ENCODE data around the gene CCNYL1. TPM values are rescaled to one million over a fixed set of nuclear protein-coding genes. Genes with fewer than 3 reads are reported as not detected.

CCNYL1 gene
- total and polyA plus RNA-seq, 2 donors (not counting 1 experiment from before 2014, with no cell fraction given): 8.8 to 18.4 TPM

DNA sequence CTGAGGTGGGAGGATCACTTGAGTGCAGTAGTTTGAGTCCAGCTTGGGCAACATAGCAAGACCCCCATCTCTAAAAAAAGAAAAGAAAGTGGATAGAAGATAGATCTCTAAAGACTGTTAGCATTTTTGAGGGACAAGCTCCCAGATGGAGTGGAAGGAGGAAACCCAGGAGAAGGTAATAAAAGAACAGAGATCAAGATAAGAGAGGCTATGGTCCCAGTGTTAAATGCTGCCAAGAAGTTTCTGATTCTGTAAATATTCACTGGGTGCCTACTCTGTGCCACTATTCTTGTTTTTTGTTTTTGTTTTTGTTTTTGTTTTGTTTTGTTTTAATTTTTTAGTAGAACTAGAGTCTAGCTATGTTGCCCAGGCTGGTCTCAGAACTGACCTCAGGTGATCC lies 32.1 kb downstream of the CCNYL1 start:
- no peaks in the 10 kb centered on the region for H4K20me1 ChIP-seq (ENCODE audit: control insufficient read depth, extremely low read depth, insufficient read depth, low read length)
- DNase-seq (ENCODE audit: low read depth in 2 of 2): no peak
- H3K9me3 ChIP-seq (ENCODE audit: control insufficient read depth, insufficient read depth, low read depth, low read length): no peaks in the 10 kb centered on the region
- no peaks in the 10 kb centered on the region for H3K27me3 ChIP-seq (ENCODE audit: control insufficient read depth, insufficient read depth, low read length)
- H2AFZ ChIP-seq (ENCODE audit: low read length): no peak overlapping the region
- H3K79me2 ChIP-seq (ENCODE audit: control insufficient read depth, insufficient read depth, low read length): no peaks in the 10 kb centered on the region
- no peak overlapping the region for H3K27ac ChIP-seq (ENCODE audit: insufficient read depth, low read length)
- H3K9ac ChIP-seq (ENCODE audit: insufficient read depth, low read length): no peak overlapping the region
- H3K4me2 ChIP-seq (ENCODE audit: extremely low read depth, insufficient read depth, low read length): no peak overlapping the region
- H3K4me1 ChIP-seq (ENCODE audit: control insufficient read depth, extremely low read depth, insufficient read depth, low read length): no peaks in the 10 kb centered on the region
- no peaks in the 10 kb centered on the region for H3K36me3 ChIP-seq (ENCODE audit: control insufficient read depth, insufficient read depth, low read length)
- TF ChIP-seq, protein P1, sequence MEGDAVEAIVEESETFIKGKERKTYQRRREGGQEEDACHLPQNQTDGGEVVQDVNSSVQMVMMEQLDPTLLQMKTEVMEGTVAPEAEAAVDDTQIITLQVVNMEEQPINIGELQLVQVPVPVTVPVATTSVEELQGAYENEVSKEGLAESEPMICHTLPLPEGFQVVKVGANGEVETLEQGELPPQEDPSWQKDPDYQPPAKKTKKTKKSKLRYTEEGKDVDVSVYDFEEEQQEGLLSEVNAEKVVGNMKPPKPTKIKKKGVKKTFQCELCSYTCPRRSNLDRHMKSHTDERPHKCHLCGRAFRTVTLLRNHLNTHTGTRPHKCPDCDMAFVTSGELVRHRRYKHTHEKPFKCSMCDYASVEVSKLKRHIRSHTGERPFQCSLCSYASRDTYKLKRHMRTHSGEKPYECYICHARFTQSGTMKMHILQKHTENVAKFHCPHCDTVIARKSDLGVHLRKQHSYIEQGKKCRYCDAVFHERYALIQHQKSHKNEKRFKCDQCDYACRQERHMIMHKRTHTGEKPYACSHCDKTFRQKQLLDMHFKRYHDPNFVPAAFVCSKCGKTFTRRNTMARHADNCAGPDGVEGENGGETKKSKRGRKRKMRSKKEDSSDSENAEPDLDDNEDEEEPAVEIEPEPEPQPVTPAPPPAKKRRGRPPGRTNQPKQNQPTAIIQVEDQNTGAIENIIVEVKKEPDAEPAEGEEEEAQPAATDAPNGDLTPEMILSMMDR (conservative IDR thresholded peaks at IDR 0.05 in 1 of 2, IDR thresholded peaks at IDR 0.05 in 1 of 2; ENCODE audit: low read depth in 1 of 2, low read length in 2 of 2): no peak
- TF ChIP-seq EZH2 (IDR thresholded peaks at IDR 0.05; ENCODE audit: low read length, missing control alignments): no peak
- H3K4me3 ChIP-seq (replicated peaks in 1 of 4; ENCODE audit: control extremely low read depth in 1 of 4, insufficient read depth in 1 of 4, low read depth in 3 of 4, low read length in 4 of 4): no peak overlapping the region

DNA sequence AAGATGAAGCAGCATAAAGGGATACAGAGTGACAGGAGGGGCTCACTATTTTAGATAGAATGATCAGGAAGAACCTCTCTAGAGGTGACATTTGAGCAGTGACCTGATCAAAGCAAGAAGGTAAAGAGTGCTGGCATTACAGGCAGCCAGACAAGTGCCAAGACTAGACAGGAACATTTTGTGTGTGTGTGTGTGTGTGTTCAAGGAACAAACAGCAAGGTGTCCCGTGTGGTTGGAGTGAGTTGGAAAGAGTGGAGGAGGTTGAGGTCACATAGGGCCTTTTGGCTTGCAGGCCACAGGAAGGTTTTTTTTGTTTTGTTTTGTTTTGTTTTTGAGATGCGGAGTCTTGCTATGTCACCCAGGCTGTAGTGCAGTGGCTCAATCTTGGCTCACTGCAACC lies 32.6 kb downstream of the CCNYL1 start:
- Histone ChIP-seq H4K20me1 (ENCODE audit: control insufficient read depth, extremely low read depth, insufficient read depth, low read length) (no peaks in the 10 kb centered on the region), H3K36me3 (ENCODE audit: control insufficient read depth, insufficient read depth, low read length) (no peaks in the 10 kb centered on the region), H3K4me2 (ENCODE audit: extremely low read depth, insufficient read depth, low read length) (no peak overlapping the region), H3K27me3 (ENCODE audit: control insufficient read depth, insufficient read depth, low read length) (no peaks in the 10 kb centered on the region), H3K27ac (ENCODE audit: insufficient read depth, low read length) (no peak overlapping the region), H3K4me1 (ENCODE audit: control insufficient read depth, extremely low read depth, insufficient read depth, low read length) (no peaks in the 10 kb centered on the region), H3K79me2 (ENCODE audit: control insufficient read depth, insufficient read depth, low read length) (no peaks in the 10 kb centered on the region), H3K9me3 (ENCODE audit: control insufficient read depth, insufficient read depth, low read depth, low read length) (no peaks in the 10 kb centered on the region), H2AFZ (ENCODE audit: low read length) (no peak overlapping the region), H3K9ac (ENCODE audit: insufficient read depth, low read length) (no peak overlapping the region), H3K4me3 (replicated peaks in 1 of 4; ENCODE audit: control extremely low read depth in 1 of 4, insufficient read depth in 1 of 4, low read depth in 3 of 4, low read length in 4 of 4) (no peak overlapping the region)
- TF ChIP-seq, protein P1 (conservative IDR thresholded peaks at IDR 0.05 in 1 of 2, IDR thresholded peaks at IDR 0.05 in 1 of 2; ENCODE audit: low read depth in 1 of 2, low read length in 2 of 2): no peak
- TF ChIP-seq EZH2 (IDR thresholded peaks at IDR 0.05; ENCODE audit: low read length, missing control alignments): no peak
- no peak for DNase-seq (ENCODE audit: low read depth in 2 of 2)

DNA sequence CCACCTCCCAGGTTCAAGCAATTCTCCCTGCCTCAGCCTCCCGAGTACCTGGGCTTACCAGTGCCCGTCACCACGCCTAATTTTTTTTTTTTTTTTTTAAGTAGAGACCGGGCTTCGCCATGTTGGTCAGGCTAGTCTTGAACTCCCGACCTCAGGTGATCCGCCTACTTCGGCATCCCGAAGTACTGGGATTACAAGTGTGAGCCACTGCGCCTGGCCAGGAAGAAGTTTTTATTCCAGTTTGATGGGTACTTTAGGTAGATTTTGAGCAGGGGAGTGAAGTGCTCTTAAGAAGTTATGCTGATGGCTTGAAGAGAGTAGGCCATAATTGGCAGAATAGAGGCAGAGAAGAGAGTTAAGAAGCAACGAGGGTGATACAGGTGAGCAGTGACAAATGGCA lies 33.0 kb downstream of the CCNYL1 start:
- H2AFZ ChIP-seq (ENCODE audit: low read length): no peak overlapping the region
- H3K36me3 ChIP-seq (ENCODE audit: control insufficient read depth, insufficient read depth, low read length): no peaks in the 10 kb centered on the region
- H3K4me2 ChIP-seq (ENCODE audit: extremely low read depth, insufficient read depth, low read length): no peak overlapping the region
- no peaks in the 10 kb centered on the region for H4K20me1 ChIP-seq (ENCODE audit: control insufficient read depth, extremely low read depth, insufficient read depth, low read length)
- H3K27ac ChIP-seq (ENCODE audit: insufficient read depth, low read length): no peak overlapping the region
- no peaks in the 10 kb centered on the region for H3K27me3 ChIP-seq (ENCODE audit: control insufficient read depth, insufficient read depth, low read length)
- H3K4me1 ChIP-seq (ENCODE audit: control insufficient read depth, extremely low read depth, insufficient read depth, low read length): no peaks in the 10 kb centered on the region
- no peak for DNase-seq (ENCODE audit: low read depth in 2 of 2)
- TF ChIP-seq EZH2 (IDR thresholded peaks at IDR 0.05; ENCODE audit: low read length, missing control alignments): no peak
- TF ChIP-seq, protein P1 (conservative IDR thresholded peaks at IDR 0.05 in 1 of 2, IDR thresholded peaks at IDR 0.05 in 1 of 2; ENCODE audit: low read depth in 1 of 2, low read length in 2 of 2): no peak
- H3K79me2 ChIP-seq (ENCODE audit: control insufficient read depth, insufficient read depth, low read length): no peaks in the 10 kb centered on the region
- no peaks in the 10 kb centered on the region for H3K9me3 ChIP-seq (ENCODE audit: control insufficient read depth, insufficient read depth, low read depth, low read length)
- no peak overlapping the region for H3K9ac ChIP-seq (ENCODE audit: insufficient read depth, low read length)
- no peak overlapping the region for H3K4me3 ChIP-seq (replicated peaks in 1 of 4; ENCODE audit: control extremely low read depth in 1 of 4, insufficient read depth in 1 of 4, low read depth in 3 of 4, low read length in 4 of 4)

Data from fibroblast of lung (primary cell).